ENCODE data around the gene AMFR. TPM values are rescaled to one million over a fixed set of nuclear protein-coding genes. Genes with fewer than 3 reads are reported as not detected.
A peak's percentile ranks its signal among the peaks of the same experiment; 100 is the strongest.

Gene AMFR
- total and polyA plus RNA-seq, 2 of the 13 experiments (the other 11 are each of a cell fraction or from before 2014, with no cell fraction given): 52.9 to 108 TPM

DNA sequence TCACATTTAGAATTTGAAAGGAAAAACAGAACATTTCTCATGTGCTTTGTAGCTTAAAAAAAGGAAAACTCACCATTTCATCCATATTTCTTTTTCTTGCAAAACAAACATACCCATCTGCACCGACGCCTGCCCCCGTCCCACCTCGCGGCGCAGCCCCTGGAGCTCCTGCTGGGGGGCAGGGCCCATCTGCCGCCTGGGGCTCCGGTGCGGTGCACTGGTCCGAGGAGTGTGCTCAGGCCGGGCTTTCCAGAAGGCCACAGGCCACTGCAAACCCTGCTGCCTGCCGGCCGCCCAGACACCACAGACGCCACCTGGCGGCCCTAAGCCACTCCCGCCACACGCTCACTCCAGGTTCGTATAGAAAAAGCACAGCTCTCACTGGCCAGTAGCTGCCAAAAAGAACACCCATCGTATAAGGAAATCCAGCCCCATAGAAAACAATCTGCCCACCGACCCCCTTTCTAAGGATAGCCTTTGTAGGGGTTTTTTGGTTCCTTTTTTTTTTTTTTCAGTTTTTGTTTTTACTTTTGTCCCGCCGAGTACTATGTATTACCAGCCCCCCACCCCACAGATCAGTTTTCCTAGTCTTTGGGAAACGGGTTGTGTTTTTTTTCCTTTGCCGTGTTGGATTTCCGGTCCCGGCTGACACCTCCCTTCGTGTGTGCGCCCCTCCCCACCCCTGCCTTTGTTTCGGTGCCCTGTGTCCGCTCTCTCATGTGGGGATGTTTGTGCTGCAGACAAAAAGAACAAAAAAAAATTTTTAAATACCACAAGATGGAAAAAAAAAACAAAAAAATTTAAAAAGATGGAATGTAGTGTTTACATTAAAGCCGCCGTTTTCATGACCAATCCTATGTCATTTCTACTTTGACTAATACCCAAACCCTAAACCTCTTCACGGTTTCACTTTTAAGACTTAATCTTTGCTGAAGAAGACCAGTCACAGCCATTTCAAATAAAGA, 68.8 kb downstream of the AMFR start (continued):
- TF ChIP-seq, protein P1, sequence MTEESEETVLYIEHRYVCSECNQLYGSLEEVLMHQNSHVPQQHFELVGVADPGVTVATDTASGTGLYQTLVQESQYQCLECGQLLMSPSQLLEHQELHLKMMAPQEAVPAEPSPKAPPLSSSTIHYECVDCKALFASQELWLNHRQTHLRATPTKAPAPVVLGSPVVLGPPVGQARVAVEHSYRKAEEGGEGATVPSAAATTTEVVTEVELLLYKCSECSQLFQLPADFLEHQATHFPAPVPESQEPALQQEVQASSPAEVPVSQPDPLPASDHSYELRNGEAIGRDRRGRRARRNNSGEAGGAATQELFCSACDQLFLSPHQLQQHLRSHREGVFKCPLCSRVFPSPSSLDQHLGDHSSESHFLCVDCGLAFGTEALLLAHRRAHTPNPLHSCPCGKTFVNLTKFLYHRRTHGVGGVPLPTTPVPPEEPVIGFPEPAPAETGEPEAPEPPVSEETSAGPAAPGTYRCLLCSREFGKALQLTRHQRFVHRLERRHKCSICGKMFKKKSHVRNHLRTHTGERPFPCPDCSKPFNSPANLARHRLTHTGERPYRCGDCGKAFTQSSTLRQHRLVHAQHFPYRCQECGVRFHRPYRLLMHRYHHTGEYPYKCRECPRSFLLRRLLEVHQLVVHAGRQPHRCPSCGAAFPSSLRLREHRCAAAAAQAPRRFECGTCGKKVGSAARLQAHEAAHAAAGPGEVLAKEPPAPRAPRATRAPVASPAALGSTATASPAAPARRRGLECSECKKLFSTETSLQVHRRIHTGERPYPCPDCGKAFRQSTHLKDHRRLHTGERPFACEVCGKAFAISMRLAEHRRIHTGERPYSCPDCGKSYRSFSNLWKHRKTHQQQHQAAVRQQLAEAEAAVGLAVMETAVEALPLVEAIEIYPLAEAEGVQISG (CRISPR knock-in tag; IDR thresholded peaks at IDR 0.05): peak; percentile 83
- 0 out of 2 replicates have a peak, but pooled peaks have one; percentile 4 for TF ChIP-seq NR2F6 (IDR thresholded peaks at IDR 0.05)
- peak; percentile 89 for TF ChIP-seq NR2F6 (CRISPR knock-in tag; IDR thresholded peaks at IDR 0.05)
- TF ChIP-seq AGO1 (IDR thresholded peaks at IDR 0.05; ENCODE audit: low read depth, low read length, poor library complexity, severe bottlenecking): peak; percentile 75
- peak; percentile 52; the same call in 1 of the 2 replicates for TF ChIP-seq RFXAP (CRISPR knock-in tag; IDR thresholded peaks at IDR 0.05; ENCODE audit: borderline replicate concordance)
- TF ChIP-seq MEIS1 (CRISPR knock-in tag; IDR thresholded peaks at IDR 0.05; ENCODE audit: borderline replicate concordance): 0 out of 2 replicates have a peak, but pooled peaks have one; percentile 81
- TF ChIP-seq, protein P2, sequence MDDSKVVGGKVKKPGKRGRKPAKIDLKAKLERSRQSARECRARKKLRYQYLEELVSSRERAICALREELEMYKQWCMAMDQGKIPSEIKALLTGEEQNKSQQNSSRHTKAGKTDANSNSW (CRISPR knock-in tag; IDR thresholded peaks at IDR 0.05; ENCODE audit: borderline replicate concordance): 0 out of 2 replicates have a peak, but pooled peaks have one; percentile 71
- TF ChIP-seq ARID2 (CRISPR knock-in tag; IDR thresholded peaks at IDR 0.05; ENCODE audit: borderline replicate concordance): no peak; the same call in 1 of the 2 replicates
- no peak for TF ChIP-seq MTA3 (CRISPR knock-in tag; IDR thresholded peaks at IDR 0.05)
- no peak for TF ChIP-seq ARNT (IDR thresholded peaks at IDR 0.05)
- peak; percentile 79; the same call in 1 of the 2 replicates for TF ChIP-seq BRD4 (CRISPR knock-in tag; IDR thresholded peaks at IDR 0.05)
- no peak for TF ChIP-seq ZNF33A (CRISPR knock-in tag; IDR thresholded peaks at IDR 0.05; ENCODE audit: borderline replicate concordance)
- TF ChIP-seq ATF7-NPFF (CRISPR knock-in tag; IDR thresholded peaks at IDR 0.05; ENCODE audit: low read depth): peak; percentile 87; the same call in 1 of the 2 replicates
- TF ChIP-seq, protein P3, sequence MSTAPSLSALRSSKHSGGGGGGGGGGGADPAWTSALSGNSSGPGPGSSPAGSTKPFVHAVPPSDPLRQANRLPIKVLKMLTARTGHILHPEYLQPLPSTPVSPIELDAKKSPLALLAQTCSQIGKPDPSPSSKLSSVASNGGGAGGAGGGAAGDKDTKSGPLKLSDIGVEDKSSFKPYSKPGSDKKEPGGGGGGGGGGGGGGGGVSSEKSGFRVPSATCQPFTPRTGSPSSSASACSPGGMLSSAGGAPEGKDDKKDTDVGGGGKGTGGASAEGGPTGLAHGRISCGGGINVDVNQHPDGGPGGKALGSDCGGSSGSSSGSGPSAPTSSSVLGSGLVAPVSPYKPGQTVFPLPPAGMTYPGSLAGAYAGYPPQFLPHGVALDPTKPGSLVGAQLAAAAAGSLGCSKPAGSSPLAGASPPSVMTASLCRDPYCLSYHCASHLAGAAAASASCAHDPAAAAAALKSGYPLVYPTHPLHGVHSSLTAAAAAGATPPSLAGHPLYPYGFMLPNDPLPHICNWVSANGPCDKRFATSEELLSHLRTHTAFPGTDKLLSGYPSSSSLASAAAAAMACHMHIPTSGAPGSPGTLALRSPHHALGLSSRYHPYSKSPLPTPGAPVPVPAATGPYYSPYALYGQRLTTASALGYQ (CRISPR knock-in tag; IDR thresholded peaks at IDR 0.05): peak; percentile 15; the same call in 1 of the 2 replicates
- TF ChIP-seq, protein P4, sequence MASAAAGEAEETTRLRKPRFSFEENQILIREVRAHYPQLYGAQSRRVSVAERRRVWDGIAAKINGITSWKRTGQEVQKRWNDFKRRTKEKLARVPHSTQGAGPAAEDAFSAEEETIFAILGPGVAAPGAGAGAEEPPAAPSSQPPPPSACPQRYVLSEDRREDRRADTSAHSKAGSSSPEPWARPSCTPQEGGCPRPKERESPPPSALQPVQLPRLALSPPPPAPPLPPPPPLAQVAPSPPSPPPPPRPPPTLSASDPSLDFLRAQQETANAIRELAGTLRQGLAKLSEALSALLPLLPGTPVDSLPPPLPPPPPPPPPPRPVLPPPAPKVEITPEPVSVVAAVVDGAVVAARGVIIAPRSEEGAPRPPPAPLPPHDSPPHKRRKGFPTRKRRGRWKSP (CRISPR knock-in tag; IDR thresholded peaks at IDR 0.05): peak; percentile 60; the same call in 1 of the 2 replicates
- 0 out of 2 replicates have a peak, but pooled peaks have one; percentile 34 for TF ChIP-seq ZNF557 (CRISPR knock-in tag; IDR thresholded peaks at IDR 0.05)
- TF ChIP-seq, protein P5, sequence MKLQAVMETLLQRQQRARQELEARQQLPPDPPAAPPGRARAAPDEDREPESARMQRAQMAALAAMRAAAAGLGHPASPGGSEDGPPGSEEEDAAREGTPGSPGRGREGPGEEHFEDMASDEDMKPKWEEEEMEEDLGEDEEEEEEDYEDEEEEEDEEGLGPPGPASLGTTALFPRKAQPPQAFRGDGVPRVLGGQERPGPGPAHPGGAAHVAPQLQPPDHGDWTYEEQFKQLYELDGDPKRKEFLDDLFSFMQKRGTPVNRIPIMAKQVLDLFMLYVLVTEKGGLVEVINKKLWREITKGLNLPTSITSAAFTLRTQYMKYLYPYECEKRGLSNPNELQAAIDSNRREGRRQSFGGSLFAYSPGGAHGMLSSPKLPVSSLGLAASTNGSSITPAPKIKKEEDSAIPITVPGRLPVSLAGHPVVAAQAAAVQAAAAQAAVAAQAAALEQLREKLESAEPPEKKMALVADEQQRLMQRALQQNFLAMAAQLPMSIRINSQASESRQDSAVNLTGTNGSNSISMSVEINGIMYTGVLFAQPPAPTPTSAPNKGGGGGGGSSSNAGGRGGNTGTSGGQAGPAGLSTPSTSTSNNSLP (IDR thresholded peaks at IDR 0.05; ENCODE audit: low read depth, low read length): peak; percentile 47; the same call in 1 of the 2 replicates
- TF ChIP-seq RXRA (CRISPR knock-in tag; IDR thresholded peaks at IDR 0.05): peak; percentile 66
- no peak for TF ChIP-seq LCORL (IDR thresholded peaks at IDR 0.05)
- TF ChIP-seq LCORL (CRISPR knock-in tag; IDR thresholded peaks at IDR 0.05): peak; percentile 89
- TF ChIP-seq MBNL3 (CRISPR knock-in tag; conservative IDR thresholded peaks at IDR 0.05): no peak
- TF ChIP-seq ETV5 (CRISPR knock-in tag; IDR thresholded peaks at IDR 0.05; ENCODE audit: borderline replicate concordance): peak; percentile 44
